Neural progenitor cell (in vitro differentiated cells): ENCODE data around the gene CDK5RAP2. TPM values are rescaled to one million over a fixed set of nuclear protein-coding genes. Genes with fewer than 3 reads are reported as not detected.

Experiments used
- DNase-seq: peaks from one replicate; pipeline ENCODE4 v3.0.0-alpha.2; 2016; ENCODE audit warnings: low spot score
- H2AFZ ChIP-seq: fragments of 200-600 bp; sonication (generic); replicated peaks from 2 replicates; pipeline ENCODE4 v1.6.1; 2016; ENCODE audit warnings: antibody characterized with exemption
- H3F3A ChIP-seq: fragments of 200-600 bp; sonication (generic); 2 replicates; pipeline ENCODE4 v1.6.1; 2016; ENCODE audit warnings: antibody characterized with exemption, low read depth
- H3K27ac ChIP-seq: fragments of 200-600 bp; sonication (generic); 2 replicates; pipeline ENCODE4 v1.5.1; 2016; ENCODE audit warnings: mild to moderate bottlenecking
- H3K27me3 ChIP-seq: fragments of 200-600 bp; sonication (generic); 2 replicates; pipeline ENCODE4 v1.6.1; 2016; ENCODE audit warnings: mild to moderate bottlenecking, moderate library complexity
- H3K36me3 ChIP-seq: fragments of 200-600 bp; sonication (generic); 2 replicates; pipeline ENCODE4 v1.5.1; 2016
- H3K4me1 ChIP-seq: fragments of 200-600 bp; sonication (generic); 2 replicates; pipeline ENCODE4 v1.6.1; 2016; ENCODE audit warnings: mixed run types
- H3K4me2 ChIP-seq: fragments of 200-600 bp; sonication (generic); 2 replicates; pipeline ENCODE4 v1.6.1; 2016
- H3K4me3 ChIP-seq: fragments of 200-600 bp; sonication (generic); 2 replicates; pipeline ENCODE4 v1.5.1; 2016
- H3K79me2 ChIP-seq: fragments of 200-600 bp; sonication (generic); 2 replicates; pipeline ENCODE4 v1.6.1; 2016; ENCODE audit warnings: low read depth
- H3K9ac ChIP-seq: fragments of 200-600 bp; sonication (generic); 2 replicates; pipeline ENCODE4 v1.6.1; 2016
- H3K9me3 ChIP-seq: fragments of 200-600 bp; sonication (generic); 2 replicates; pipeline ENCODE4 v1.5.1; 2016; ENCODE audit warnings: low read depth
- H4K20me1 ChIP-seq: fragments of 200-600 bp; sonication (generic); 2 replicates; pipeline ENCODE4 v1.6.1; 2016; ENCODE audit warnings: low read depth
- H3K27ac Mint-ChIP-seq: 3 replicates; pipeline ENCODE4 v1.8.0; 2021; ENCODE audit warnings: mixed read lengths
- H3K27me3 Mint-ChIP-seq: 2 replicates; pipeline ENCODE4 v1.8.0; 2022; ENCODE audit warnings: low read depth, mild to moderate bottlenecking, inconsistent platforms, moderate library complexity, mixed read lengths; ENCODE audit not compliant: insufficient read depth
- H3K36me3 Mint-ChIP-seq: 3 replicates; pipeline ENCODE4 v1.8.0; 2021; ENCODE audit warnings: mixed read lengths
- H3K4me1 Mint-ChIP-seq: 3 replicates; pipeline ENCODE4 v1.8.0; 2021; ENCODE audit warnings: mixed read lengths
- H3K4me3 Mint-ChIP-seq: 3 replicates; pipeline ENCODE4 v1.8.0; 2021; ENCODE audit warnings: mild to moderate bottlenecking, moderate library complexity, mixed read lengths
- H3K9me3 Mint-ChIP-seq: 3 replicates; pipeline ENCODE4 v1.8.0; 2020; ENCODE audit warnings: mixed read lengths
- CTCF ChIP-seq: fragments of 200-600 bp; sonication (generic); IDR thresholded peaks from 2 replicates; pipeline ENCODE4 v1.5.1; 2017; ENCODE audit warnings: antibody characterized with exemption, mild to moderate bottlenecking
- EZH2 ChIP-seq: fragments of 200-600 bp; sonication (generic); IDR thresholded peaks from 2 replicates; pipeline ENCODE4 v1.6.1; 2017; ENCODE audit warnings: antibody characterized with exemption, mild to moderate bottlenecking, moderate library complexity
- EZH2phosphoT487 ChIP-seq: fragments of 200-600 bp; sonication (generic); IDR thresholded peaks from 2 replicates; pipeline ENCODE4 v1.6.1; 2017; ENCODE audit warnings: antibody characterized with exemption
- total RNA-seq: library from RNA; depleted of rRNA; stranded (reverse); fragments of >200 nt; gene quantifications from 2 replicates; pipeline ENCODE4 v1.2.3, GENCODE V29; 2015; ENCODE audit warnings: low replicate concordance

Gene CDK5RAP2
- total RNA-seq, 1 donor from 2014 or later, result 62.5 TPM

DNA sequence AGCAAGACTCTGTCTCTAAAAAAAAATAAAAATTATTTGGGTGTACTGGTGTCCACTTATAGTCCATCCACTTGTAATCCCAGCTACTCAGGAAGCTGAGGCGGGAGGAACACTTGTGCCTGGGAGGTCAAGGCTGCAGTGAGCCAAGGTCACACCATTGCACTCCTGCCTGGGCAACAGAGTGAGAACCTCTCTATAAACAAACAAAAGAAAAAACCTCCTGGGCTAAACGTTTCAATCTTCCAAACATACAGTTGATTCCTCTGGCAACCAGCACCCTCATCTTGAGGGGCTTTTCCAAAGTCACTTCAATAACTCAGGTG, 13.9 kb upstream of the CDK5RAP2 start:
- no peak overlapping the region for H3K9ac ChIP-seq
- Mint-ChIP-seq H3K4me3 (no peak overlapping the region), H3K4me1 (no peaks in the 10 kb centered on the region), H3K27ac (no peak overlapping the region), H3K9me3 (no peaks in the 10 kb centered on the region), H3K27me3 (no peaks in the 10 kb centered on the region), H3K36me3 (no peaks in the 10 kb centered on the region)
- DNase-seq, result no peak
- no peaks in the 10 kb centered on the region for H3K4me1 ChIP-seq
- H4K20me1 ChIP-seq, result no peaks in the 10 kb centered on the region
- no peaks in the 10 kb centered on the region for H3K9me3 ChIP-seq
- H3K36me3 ChIP-seq, result no peaks in the 10 kb centered on the region
- no peak overlapping the region for H2AFZ ChIP-seq
- no peak overlapping the region for H3K27ac ChIP-seq
- no peaks in the 10 kb centered on the region for H3K27me3 ChIP-seq
- H3K79me2 ChIP-seq, result no peaks in the 10 kb centered on the region
- H3K4me3 ChIP-seq, result no peak overlapping the region
- no peak overlapping the region for H3K4me2 ChIP-seq
- H3F3A ChIP-seq, result no peaks in the 10 kb centered on the region
- TF ChIP-seq CTCF (no peak), EZH2 (no peak), EZH2phosphoT487 (no peak)

- H3K27me3 ChIP-seq, result no peaks in the 10 kb centered on the region
- H3K27ac ChIP-seq, result no peak overlapping the region
- TF ChIP-seq EZH2phosphoT487 (no peak), CTCF (no peak), EZH2 (no peak)
- H3K9ac ChIP-seq, result no peak overlapping the region
- H2AFZ ChIP-seq, result no peak overlapping the region
- Mint-ChIP-seq H3K4me1 (no peaks in the 10 kb centered on the region), H3K4me3 (no peak overlapping the region), H3K9me3 (no peaks in the 10 kb centered on the region), H3K27ac (no peak overlapping the region), H3K36me3 (no peaks in the 10 kb centered on the region), H3K27me3 (no peaks in the 10 kb centered on the region)
- H3F3A ChIP-seq, result no peaks in the 10 kb centered on the region
- no peak overlapping the region for H3K4me3 ChIP-seq
- H3K9me3 ChIP-seq, result no peaks in the 10 kb centered on the region
- no peaks in the 10 kb centered on the region for H3K4me1 ChIP-seq
- no peaks in the 10 kb centered on the region for H3K36me3 ChIP-seq
- H3K79me2 ChIP-seq, result no peaks in the 10 kb centered on the region
- no peak overlapping the region for H3K4me2 ChIP-seq
- no peak for DNase-seq
- H4K20me1 ChIP-seq, result no peaks in the 10 kb centered on the region
Measured at GRCh38 chr9:120593250-120593954, 13.4 kb upstream of the CDK5RAP2 start.

DNA sequence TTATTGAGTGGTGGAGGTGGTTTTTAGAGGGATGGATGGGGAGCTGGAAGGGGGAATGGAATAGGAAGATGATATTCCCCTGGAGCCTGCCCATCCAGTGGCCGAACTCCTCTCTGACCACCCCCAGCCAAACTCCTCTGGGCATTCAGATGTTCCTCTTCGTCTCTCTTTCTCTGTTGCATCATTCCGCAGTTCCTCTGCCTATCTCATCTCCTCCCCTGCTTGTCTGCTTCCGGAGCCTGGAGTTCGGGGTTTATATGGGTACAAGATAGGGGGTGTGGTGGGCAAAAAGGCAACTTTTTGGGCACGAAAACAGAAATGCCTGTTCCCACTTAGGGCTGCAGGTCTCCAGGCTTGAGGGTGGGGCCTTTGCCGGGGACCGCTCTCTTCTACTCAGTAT, 12.2 kb upstream of the CDK5RAP2 start:
- TF ChIP-seq CTCF, result no peak

More for the DNA sequence above, 12.2 kb upstream of the CDK5RAP2 start:
- no peaks in the 10 kb centered on the region for H3K27me3 Mint-ChIP-seq
- H3K4me3 Mint-ChIP-seq, result no peak overlapping the region
- no peaks in the 10 kb centered on the region for H3K9me3 Mint-ChIP-seq
- no peak overlapping the region for H3K4me3 ChIP-seq
- no peak overlapping the region for H3K9ac ChIP-seq
- no peak overlapping the region for H3K27ac ChIP-seq
- no peak for DNase-seq
- no peak overlapping the region for H3K27ac Mint-ChIP-seq
- no peaks in the 10 kb centered on the region for H3K79me2 ChIP-seq
- H3K36me3 ChIP-seq, result no peaks in the 10 kb centered on the region
- H3K4me2 ChIP-seq, result no peak overlapping the region
- no peaks in the 10 kb centered on the region for H3K27me3 ChIP-seq
- no peak overlapping the region for H2AFZ ChIP-seq
- no peaks in the 10 kb centered on the region for H3F3A ChIP-seq
- H3K9me3 ChIP-seq, result no peaks in the 10 kb centered on the region
- no peaks in the 10 kb centered on the region for H4K20me1 ChIP-seq
- H3K4me1 Mint-ChIP-seq, result peaks cover 4% of the 10 kb centered on the region
- H3K4me1 ChIP-seq, result no peaks in the 10 kb centered on the region
- no peaks in the 10 kb centered on the region for H3K36me3 Mint-ChIP-seq
